Measurements from ENCODE around the gene STK4.

STK4 gene

DNA sequence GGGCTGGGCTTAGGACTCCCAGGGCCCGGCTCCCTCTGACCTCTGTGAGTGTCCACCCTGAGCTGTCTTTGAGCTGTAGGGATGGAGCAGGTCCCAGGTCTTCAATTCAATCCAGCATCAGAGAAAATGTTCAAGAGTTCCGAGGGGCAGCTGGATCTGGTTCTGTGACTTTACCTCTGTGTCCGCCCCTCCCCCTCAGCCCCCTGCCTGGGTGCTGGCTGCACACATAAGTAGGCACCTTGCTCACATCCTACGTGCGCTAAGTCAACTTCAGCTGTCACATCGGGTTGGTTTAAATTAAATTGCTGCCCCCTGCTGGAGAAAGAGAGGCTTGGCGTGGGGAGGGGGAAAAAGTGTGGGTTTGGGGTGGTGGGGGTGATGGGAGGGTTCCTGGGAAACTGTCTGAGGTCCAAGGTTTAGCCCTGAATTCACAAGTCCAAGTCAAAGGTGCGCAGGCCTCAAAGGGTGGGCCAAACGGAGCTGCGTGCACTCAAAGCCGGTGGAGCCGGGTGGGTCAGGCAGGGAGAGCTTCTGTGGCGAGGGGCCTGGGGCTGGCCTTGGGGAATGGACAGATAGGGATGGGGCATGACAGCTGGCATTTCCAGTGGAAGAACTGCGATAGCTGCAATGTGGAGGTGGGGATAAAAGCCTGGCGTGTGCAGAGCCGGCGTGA, 145.6 kb downstream of the STK4 start:
- no peak for DNase-seq (ENCODE audit: low read depth in 2 of 2)

DNA sequence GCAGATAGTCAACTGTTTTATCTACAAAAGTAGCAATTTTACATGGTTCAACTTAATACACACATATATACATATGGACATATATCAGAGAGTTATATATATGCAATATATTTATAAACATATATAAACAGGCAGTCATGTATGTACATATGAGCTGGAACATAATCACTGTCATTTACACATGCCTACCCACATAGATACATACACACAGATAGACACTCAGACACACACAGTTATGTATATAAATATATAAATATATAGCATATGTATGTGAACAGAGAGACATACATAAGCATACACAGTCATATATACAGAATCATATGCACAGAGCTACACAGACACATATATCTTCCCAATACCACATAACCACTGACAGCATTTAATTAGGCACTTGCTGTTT, 146.4 kb downstream of the STK4 start:
- DNase-seq (ENCODE audit: low read depth in 2 of 2) = no peak

DNA sequence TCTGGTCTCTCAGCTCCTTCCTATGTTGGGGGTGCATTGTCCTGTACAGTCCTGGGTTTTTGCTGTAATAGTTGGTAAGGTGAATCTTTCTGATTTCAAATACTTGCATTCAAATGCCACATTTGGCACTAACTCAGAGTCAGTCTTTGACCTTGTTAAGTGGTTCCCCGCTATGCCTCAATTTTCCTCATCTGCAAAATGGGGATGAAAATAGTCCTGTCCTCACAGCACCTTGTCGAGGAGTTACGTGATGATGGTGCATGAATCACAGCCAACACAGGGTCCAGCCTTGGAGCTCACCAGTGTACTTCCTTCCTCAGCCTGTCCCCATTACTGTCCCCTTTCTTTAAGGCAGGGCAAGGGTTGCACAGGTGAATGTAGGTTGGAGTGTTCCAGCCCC, 147.6 kb downstream of the STK4 start:
- DNase-seq (ENCODE audit: low read depth in 2 of 2) = no peak

DNA sequence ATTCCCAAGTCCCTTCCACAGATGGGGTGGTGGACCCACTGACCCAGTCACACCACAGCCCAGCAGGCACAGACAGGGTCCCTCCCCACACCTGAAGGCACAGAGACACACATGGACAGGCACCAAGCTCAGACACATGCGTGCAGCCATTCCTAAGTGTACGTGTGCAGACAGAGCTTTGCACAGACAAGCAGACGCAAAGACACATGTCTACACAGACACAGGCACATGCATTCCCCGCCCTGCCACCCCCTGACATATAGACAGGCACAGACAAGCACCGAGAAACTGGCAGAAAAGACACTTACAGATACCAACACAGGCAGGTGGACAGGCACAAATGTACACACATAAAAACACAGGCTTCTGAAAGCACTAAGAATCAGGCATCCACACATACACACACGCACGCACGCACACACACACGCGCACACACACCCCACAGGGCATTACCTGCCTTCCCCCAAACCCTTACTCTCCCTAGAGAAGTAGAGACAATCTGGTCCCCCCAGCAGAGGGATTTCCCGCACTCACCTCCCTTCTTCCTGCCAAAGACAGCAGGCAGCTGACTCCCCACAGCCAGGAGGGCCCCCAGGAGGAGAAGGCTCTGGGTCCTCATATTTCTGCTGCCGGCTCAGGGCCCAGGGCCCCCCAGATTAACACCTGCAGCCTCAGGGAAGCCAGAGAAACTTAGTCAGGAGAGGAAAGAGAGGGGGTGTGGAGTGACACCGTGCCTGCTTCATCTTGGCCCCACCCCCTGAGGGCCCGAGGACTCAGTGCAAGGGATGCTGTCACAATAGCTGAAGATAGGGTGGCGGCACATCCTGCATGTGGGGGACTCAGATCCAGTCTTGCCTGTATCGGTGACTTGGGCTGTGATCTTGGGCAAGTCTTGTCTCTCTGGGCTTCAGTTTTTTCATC, 148.4 kb downstream of the STK4 start, which contains the start of gene WFDC5:
WFDC5 (minus strand) TSS at position 710 of the 921 bp plus-strand sequence; CDS start at position 619, 91 bp downstream.
- peak in 1 of 2 donors; percentile 6 for DNase-seq (ENCODE audit: low read depth in 2 of 2)

DNA sequence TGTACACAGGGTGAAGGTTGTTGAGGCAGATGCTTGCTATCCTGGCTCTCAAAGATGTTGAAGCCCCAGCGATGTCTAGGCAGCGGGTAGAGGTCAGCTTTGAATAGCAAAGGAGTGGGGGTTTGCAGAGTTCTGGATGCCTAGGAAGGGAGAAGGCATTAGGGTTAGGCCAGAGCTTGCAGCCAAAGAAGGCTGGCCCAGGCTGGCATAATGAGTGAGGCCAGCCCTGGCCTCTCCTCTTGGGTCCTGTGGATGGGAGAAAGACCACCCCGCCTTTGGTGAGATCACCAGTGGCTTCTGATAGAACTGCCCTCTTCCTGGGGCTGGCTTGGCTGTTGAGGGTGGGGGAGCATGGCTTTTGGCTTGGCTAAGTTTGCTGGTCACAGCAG, 149.1 kb downstream of the STK4 start:
- no peak for DNase-seq (ENCODE audit: low read depth in 2 of 2)

DNA sequence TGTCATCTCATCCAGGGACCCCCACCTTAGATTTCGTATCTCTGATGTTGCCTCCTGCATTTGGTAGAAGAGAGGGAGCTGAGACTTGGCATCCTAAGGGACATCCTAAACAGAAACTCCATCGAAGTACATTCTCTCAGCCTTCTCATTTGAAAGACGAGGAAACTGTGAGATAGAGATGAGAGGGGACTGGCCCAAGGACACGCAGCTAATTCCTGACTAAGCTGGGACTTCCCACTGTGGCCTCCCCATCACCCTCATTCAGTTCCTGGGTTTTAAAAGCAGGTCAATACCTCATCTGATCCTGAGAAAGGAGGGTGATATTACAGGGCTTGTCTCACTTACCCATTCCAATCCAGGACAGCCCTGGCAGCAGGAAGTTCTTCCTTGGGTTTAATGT, 149.5 kb downstream of the STK4 start:
- DNase-seq (ENCODE audit: low read depth in 2 of 2) = no peak

DNA sequence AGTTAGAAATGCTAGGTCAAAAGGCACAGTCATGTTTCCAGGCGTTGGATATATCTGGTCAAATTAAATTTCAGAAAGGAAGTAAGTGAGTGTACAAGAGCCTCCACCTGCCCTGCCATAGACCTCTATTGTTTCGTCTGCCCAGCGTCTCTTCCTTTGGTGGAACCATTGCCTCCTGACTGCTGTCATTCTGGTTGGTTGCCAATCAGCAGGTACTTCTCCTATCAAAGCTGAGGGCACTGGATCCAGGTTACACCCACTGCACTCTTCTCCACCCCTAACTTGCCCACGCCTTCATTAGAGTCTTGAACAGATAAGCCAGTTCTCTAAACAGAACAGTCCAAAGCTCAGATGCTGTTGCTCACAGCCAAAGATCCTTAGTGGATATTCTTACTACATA, 151.3 kb downstream of the STK4 start:
- no peak for DNase-seq (ENCODE audit: low read depth in 2 of 2)

DNA sequence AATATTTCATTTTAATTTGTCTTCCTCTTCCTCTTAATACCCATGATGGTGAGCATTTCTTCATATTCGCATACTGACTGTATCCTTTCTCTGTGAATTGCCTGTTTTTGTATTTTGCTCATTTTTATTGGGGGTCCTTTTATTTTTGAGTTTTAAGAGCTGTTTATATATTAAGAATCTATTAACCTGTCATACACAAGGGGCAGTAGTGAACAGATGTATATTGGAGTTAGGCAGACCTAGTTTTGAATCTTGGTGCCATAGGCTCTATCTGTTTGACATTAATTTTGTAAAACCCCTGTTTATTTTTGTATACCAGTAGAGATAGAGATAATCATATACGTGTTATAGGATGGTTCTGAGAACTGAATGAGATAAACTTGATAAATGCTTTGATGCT, 151.7 kb downstream of the STK4 start:
- DNase-seq (ENCODE audit: low read depth in 2 of 2) = no peak

DNA sequence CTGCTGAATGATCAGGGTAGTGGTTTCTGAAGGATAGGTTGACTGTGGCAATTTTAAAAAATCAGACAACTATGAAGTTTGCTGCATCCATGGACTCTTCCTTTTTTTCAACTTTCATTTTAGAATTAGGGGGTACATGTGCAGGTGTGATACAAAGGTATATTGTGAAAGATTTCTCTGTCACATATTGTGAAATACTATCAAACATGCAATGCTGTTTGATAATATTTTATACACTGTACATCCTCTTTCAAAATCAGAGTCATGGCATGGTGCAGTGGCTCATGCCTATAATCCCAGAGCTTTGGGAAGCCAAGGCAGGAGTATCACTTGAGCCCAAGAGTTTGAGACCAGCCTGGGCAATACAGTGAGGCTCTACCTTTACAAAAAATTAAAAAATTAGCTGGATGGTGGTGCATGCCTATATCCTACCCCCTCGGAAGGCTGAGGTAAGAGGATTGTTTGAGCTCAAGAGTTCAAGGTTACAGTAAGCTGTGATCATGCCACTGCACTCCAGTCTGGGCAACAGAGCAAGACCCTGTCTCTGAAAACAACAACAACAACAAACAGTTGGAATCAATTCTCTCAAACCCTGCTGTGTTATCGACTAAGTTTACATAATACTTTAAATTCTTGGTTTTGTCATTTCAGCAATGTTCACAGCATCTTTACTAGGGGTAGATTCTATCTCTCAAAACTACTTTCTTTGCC, 153.4 kb downstream of the STK4 start:
- DNase-seq (ENCODE audit: low read depth in 2 of 2) = no peak

DNA sequence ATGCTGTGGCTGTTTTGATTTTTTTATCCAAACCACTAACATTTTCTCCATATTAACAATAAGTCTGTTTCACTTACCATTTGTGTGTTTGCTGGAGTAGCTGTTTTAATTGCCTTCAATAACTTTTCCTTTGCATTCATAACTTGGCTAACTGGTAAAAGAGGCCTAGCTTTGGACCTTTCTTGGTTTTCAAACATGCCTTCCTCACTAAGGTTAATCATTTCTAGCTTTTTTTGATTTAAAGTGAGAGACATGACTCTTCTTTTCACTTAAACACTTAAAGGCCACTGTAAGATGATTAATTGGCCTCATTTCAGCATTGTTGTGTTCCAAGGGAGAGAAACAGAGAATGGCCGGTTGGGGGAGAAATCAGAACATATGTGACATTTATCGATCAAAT, 155.1 kb downstream of the STK4 start:
- DNase-seq (ENCODE audit: low read depth in 2 of 2) = no peak

DNA sequence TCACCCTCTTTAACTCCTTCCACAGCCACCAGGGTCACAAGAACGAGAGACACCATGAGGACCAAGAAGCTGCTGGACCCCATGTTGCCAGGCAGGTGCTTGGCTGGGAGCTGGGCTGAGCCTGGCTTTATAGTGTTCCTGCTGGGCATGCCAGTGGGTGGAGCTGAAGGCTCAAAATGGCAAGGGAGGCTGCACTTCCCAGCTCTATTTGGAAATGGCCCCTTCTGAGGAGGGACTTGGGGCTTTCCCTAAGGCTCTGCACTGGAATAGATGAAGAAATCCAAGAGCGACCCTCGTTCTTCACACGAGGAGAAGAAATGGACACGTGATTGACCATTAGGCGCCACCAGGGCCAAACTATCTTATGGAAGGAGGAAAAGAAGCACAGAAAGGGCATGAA, 158.1 kb downstream of the STK4 start, which contains the start of gene WFDC12:
WFDC12 (minus strand) TSS at position 101 of the 400 bp plus-strand sequence; CDS start at position 83, 18 bp downstream.
- DNase-seq (ENCODE audit: low read depth in 2 of 2) = no peak

DNA sequence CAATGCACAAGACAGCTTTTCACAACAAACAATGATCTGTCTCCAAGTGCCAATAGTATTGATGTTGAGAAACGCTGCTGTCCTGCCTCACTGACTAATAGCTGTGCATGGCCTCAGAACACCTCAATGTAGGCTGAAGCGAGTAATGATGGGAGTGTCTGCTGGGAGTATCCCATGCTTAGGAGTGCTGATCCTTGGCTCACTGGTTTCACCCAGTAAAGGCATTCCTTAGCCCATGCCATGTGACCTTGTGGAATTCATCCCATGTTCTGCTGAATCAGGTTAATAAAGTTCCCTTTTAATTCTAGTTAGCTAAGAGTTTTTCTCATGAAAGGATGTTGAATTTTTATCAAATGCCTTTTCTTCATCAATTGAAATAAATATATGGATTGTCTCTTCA, 161.8 kb downstream of the STK4 start:
- no peak for DNase-seq (ENCODE audit: low read depth in 2 of 2)

All from stimulated activated CD8-positive, alpha-beta memory T cell treated with anti-CD3 and anti-CD28 coated beads, Interleukin-15, amount 100 ng/mL, for 48 hours (primary cell).